Fibroblast of lung (primary cell): ENCODE data around the gene VGLL1. TPM values are rescaled to one million over a fixed set of nuclear protein-coding genes. Genes with fewer than 3 reads are reported as not detected.

ENCODE experiments used
- DNase-seq, 2 donors: peaks; one replicate each; pipeline versions ENCODE4 v3.0.0 to v3.0.0-alpha.2; 2010; ENCODE audit warnings: low read depth in 2 of 2
- H2AFZ ChIP-seq: 2 replicates; pipeline ENCODE4 v1.5.1; 2012; ENCODE audit warnings: low read length, control low read depth, inconsistent platforms
- H3K27ac ChIP-seq: 2 replicates; pipeline ENCODE4 v1.5.1; 2011; ENCODE audit warnings: low read length, control low read depth; ENCODE audit not compliant: insufficient read depth
- H3K27me3 ChIP-seq: 2 replicates; pipeline ENCODE4 v1.5.1; 2011; ENCODE audit warnings: mild to moderate bottlenecking, low read length; ENCODE audit not compliant: control insufficient read depth, insufficient read depth
- H3K36me3 ChIP-seq: 2 replicates; pipeline ENCODE4 v1.5.1; 2011; ENCODE audit warnings: low read length; ENCODE audit not compliant: control insufficient read depth, insufficient read depth
- H3K4me1 ChIP-seq: 2 replicates; pipeline ENCODE4 v1.5.1; 2011; ENCODE audit warnings: low read length; ENCODE audit not compliant: control insufficient read depth, insufficient read depth; ENCODE audit errors: extremely low read depth
- H3K4me2 ChIP-seq: 2 replicates; pipeline ENCODE4 v1.5.1; 2011; ENCODE audit warnings: low read length, control low read depth; ENCODE audit not compliant: insufficient read depth; ENCODE audit errors: extremely low read depth
- H3K4me3 ChIP-seq, 4 experiments: fragments of 200-600 bp in 1 of 4; sonication (generic) in 1 of 4; replicated peaks in 1 of 4; 2 replicates each; pipeline ENCODE4 v1.5.1; 2011 to 2016; ENCODE audit warnings: low read length in 4 of 4, low read depth in 3 of 4, mild to moderate bottlenecking in 3 of 4, control low read depth in 2 of 4, inconsistent platforms in 1 of 4, mixed read lengths in 1 of 4; ENCODE audit not compliant: insufficient read depth in 1 of 4; ENCODE audit errors: control extremely low read depth in 1 of 4
- H3K79me2 ChIP-seq: 2 replicates; pipeline ENCODE4 v1.5.1; 2012; ENCODE audit warnings: mild to moderate bottlenecking, low read length, inconsistent platforms; ENCODE audit not compliant: control insufficient read depth, insufficient read depth
- H3K9ac ChIP-seq: 2 replicates; pipeline ENCODE4 v1.5.1; 2011; ENCODE audit warnings: mild to moderate bottlenecking, low read length, control low read depth; ENCODE audit not compliant: insufficient read depth
- H3K9me3 ChIP-seq: 2 replicates; pipeline ENCODE4 v1.5.1; 2012; ENCODE audit warnings: low read depth, low read length; ENCODE audit not compliant: control insufficient read depth, insufficient read depth
- H4K20me1 ChIP-seq: 2 replicates; pipeline ENCODE4 v1.5.1; 2011; ENCODE audit warnings: low read length; ENCODE audit not compliant: control insufficient read depth, insufficient read depth; ENCODE audit errors: extremely low read depth
- EZH2 ChIP-seq: IDR thresholded peaks from 2 replicates; pipeline ENCODE4 v1.5.1; 2012; ENCODE audit warnings: low read length, control low read depth, mild to moderate bottlenecking; ENCODE audit errors: missing control alignments
- polyA plus RNA-seq, 2 donors: library from polyadenylated mRNA; depleted of rRNA in 1 of 2; stranded (reverse) in 1 of 2; unstranded in 1 of 2; fragments of >200 nt; gene quantifications; 2 replicates each; pipeline ENCODE4 v1.2.1, GENCODE V29; 2011 to 2012; ENCODE audit warnings: missing spikeins in 1 of 2
- total RNA-seq: library from RNA; depleted of rRNA; stranded (reverse); fragments of >200 nt; gene quantifications from 2 replicates; pipeline ENCODE4 v1.2.1, GENCODE V29; 2014
- TF ChIP-seq, protein P1 (sequence below), 2 donors: IDR thresholded peaks in 1 of 2; conservative IDR thresholded peaks in 1 of 2; 1 replicate in 1 of 2; 2 replicates in 1 of 2; pipeline ENCODE4 v1.5.1; 2011 to 2012; ENCODE audit warnings: low read length in 2 of 2, control low read depth in 1 of 2, inconsistent platforms in 1 of 2, low read depth in 1 of 2, mild to moderate bottlenecking in 1 of 2

The VGLL1 gene
- total and polyA plus RNA-seq, 2 donors (not counting 1 experiment from before 2014, with no cell fraction given), result not detected

DNA sequence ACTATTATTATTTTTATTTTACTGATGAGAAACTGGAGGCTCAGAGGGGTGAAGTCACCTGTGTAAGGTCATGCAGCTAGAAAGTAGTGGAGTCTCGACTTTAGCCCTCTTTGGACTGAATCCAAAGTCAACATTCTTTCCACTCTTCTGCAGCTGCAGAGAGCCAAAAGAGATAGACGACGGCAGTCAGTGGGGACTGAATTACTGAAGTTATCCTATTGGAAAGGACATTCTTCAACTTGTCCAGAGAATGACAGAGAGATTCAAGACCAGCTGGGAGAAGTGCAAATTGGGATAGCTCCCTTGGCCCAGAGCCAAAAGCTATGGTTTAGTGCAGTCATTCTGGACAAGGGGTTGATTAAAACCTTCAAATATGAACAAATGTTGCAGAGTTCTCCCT, 42.5 kb downstream of the VGLL1 start:
- Histone ChIP-seq H3K4me1 (no peaks in the 10 kb centered on the region), H3K79me2 (no peaks in the 10 kb centered on the region), H3K36me3 (no peaks in the 10 kb centered on the region), H2AFZ (no peak overlapping the region), H3K9ac (no peak overlapping the region), H3K9me3 (no peaks in the 10 kb centered on the region), H3K27ac (no peak overlapping the region), H3K4me2 (no peak overlapping the region), H3K27me3 (no peaks in the 10 kb centered on the region), H4K20me1 (no peaks in the 10 kb centered on the region), H3K4me3 (no peak overlapping the region)
- no peak for DNase-seq
- TF ChIP-seq, protein P1, sequence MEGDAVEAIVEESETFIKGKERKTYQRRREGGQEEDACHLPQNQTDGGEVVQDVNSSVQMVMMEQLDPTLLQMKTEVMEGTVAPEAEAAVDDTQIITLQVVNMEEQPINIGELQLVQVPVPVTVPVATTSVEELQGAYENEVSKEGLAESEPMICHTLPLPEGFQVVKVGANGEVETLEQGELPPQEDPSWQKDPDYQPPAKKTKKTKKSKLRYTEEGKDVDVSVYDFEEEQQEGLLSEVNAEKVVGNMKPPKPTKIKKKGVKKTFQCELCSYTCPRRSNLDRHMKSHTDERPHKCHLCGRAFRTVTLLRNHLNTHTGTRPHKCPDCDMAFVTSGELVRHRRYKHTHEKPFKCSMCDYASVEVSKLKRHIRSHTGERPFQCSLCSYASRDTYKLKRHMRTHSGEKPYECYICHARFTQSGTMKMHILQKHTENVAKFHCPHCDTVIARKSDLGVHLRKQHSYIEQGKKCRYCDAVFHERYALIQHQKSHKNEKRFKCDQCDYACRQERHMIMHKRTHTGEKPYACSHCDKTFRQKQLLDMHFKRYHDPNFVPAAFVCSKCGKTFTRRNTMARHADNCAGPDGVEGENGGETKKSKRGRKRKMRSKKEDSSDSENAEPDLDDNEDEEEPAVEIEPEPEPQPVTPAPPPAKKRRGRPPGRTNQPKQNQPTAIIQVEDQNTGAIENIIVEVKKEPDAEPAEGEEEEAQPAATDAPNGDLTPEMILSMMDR (conservative IDR thresholded peaks at IDR 0.05 in 1 of 2, IDR thresholded peaks at IDR 0.05 in 1 of 2; ENCODE audit: low read depth in 1 of 2, low read length in 2 of 2), result no peak
- TF ChIP-seq EZH2, result no peak

DNA sequence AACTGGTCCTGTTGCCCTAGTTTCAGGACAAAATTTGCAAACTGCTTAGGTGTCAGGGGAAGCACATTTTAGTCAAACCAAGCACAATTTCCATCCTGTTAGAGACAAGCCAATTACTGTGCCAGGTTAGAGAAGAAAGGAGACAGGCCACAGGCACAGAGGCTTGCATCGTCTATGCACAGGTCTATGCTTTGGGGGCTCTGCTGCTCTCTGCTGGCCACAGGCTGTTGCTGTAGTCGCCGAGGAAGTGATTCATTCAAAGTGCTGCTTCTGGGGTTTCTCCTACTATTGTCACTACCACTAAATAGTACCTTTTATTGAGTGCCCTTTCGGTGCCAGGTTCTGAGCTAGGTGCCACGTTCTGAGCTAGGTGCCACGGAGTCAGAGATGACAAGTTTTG, 45.5 kb downstream of the VGLL1 start:
- Histone ChIP-seq H4K20me1 (no peaks in the 10 kb centered on the region), H3K4me2 (no peak overlapping the region), H3K27me3 (no peaks in the 10 kb centered on the region), H3K4me1 (no peaks in the 10 kb centered on the region), H3K9ac (no peak overlapping the region), H3K9me3 (no peaks in the 10 kb centered on the region), H3K4me3 (no peak overlapping the region), H2AFZ (no peak overlapping the region), H3K79me2 (no peaks in the 10 kb centered on the region), H3K36me3 (no peaks in the 10 kb centered on the region), H3K27ac (no peak overlapping the region)
- DNase-seq, result peak; percentile 23 to 55
- TF ChIP-seq, protein P1 (conservative IDR thresholded peaks at IDR 0.05 in 1 of 2, IDR thresholded peaks at IDR 0.05 in 1 of 2; ENCODE audit: low read depth in 1 of 2, low read length in 2 of 2), result peak; percentile 74 to 78
- no peak for TF ChIP-seq EZH2

DNA sequence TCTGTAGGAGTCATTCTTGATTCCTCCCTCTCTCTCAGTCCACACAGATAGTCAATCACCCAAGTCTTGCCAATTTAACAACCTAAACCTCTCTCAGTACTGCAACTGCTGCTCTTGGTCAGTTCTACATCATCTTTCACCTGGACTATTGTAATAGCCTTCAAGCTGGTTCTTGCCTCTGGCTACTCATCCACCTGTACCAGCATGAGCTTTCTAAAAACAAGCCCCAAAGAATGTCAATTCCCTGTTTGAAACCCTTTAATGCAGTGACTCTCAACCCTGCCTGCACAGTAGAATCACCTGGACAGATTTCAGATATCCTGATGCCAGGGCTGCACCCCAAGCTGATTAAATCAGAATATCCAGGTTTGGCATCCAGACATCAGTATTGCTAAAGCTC, 48.3 kb downstream of the VGLL1 start:
- H3K79me2 ChIP-seq, result no peaks in the 10 kb centered on the region
- no peaks in the 10 kb centered on the region for H4K20me1 ChIP-seq
- H2AFZ ChIP-seq, result no peak overlapping the region
- no peaks in the 10 kb centered on the region for H3K27me3 ChIP-seq
- no peaks in the 10 kb centered on the region for H3K4me1 ChIP-seq
- H3K4me3 ChIP-seq, result no peak overlapping the region
- TF ChIP-seq EZH2, result no peak
- TF ChIP-seq, protein P1 (conservative IDR thresholded peaks at IDR 0.05 in 1 of 2, IDR thresholded peaks at IDR 0.05 in 1 of 2; ENCODE audit: low read depth in 1 of 2, low read length in 2 of 2), result no peak
- no peaks in the 10 kb centered on the region for H3K9me3 ChIP-seq
- no peak overlapping the region for H3K4me2 ChIP-seq
- H3K27ac ChIP-seq, result no peak overlapping the region
- H3K36me3 ChIP-seq, result no peaks in the 10 kb centered on the region
- no peak for DNase-seq
- H3K9ac ChIP-seq, result no peak overlapping the region
